NB4 (cell line): ENCODE results near the gene TACR1.

Source experiments
- CTCF ChIP-seq: IDR thresholded peaks from one replicate; pipeline ENCODE4 v1.5.1; 2012; ENCODE audit warnings: low read depth, low read length
- POLR2A ChIP-seq: IDR thresholded peaks from 2 replicates; pipeline ENCODE4 v1.6.1; 2011; ENCODE audit warnings: mild to moderate bottlenecking; ENCODE audit not compliant: insufficient read length; ENCODE audit errors: extremely low read depth

GRCh38 chr2:75211266-75211770 lies 12.0 kb upstream of the TACR1 start:
- TF ChIP-seq POLR2A (no peak), CTCF (no peak)
